HG03064 (cell line): ENCODE results near the gene DUSP7.

Source experiments
- ATAC-seq: cut with Tn5 transposase; IDR thresholded peaks from one replicate; pipeline ENCODE4 v1.9.1; 2021; ENCODE audit warnings: low read depth; ENCODE audit not compliant: unreplicated experiment

DUSP7 gene

GRCh38 chr3:52086976-52087663 lies 30.7 kb upstream of the DUSP7 start:
- ATAC-seq: no peak

- no peak for ATAC-seq
Observed at GRCh38 chr3:52086461-52086860, 30.1 kb upstream of the DUSP7 start.

- no peak for ATAC-seq
Observed at GRCh38 chr3:52085681-52086282, 29.4 kb upstream of the DUSP7 start.

- no peak for ATAC-seq
Observed at GRCh38 chr3:52084954-52085680, 28.7 kb upstream of the DUSP7 start.

GRCh38 chr3:52084216-52084945 lies 28.0 kb upstream of the DUSP7 start:
- ATAC-seq: no peak

- no peak for ATAC-seq
Observed at GRCh38 chr3:52083556-52084087, 27.3 kb upstream of the DUSP7 start.

GRCh38 chr3:52082951-52083350 lies 26.6 kb upstream of the DUSP7 start:
- no peak for ATAC-seq

- ATAC-seq: no peak
Observed at GRCh38 chr3:52080830-52081719, 24.7 kb upstream of the DUSP7 start.

- ATAC-seq: no peak
Observed at GRCh38 chr3:52079958-52080357, 23.6 kb upstream of the DUSP7 start.

- no peak for ATAC-seq
Observed at GRCh38 chr3:52078781-52079560, 22.6 kb upstream of the DUSP7 start.

- no peak for ATAC-seq
Observed at GRCh38 chr3:52077925-52078324, 21.6 kb upstream of the DUSP7 start.

- ATAC-seq: no peak
Observed at GRCh38 chr3:52076896-52077780, 20.8 kb upstream of the DUSP7 start.

GRCh38 chr3:52073490-52073889 lies 17.1 kb upstream of the DUSP7 start:
- ATAC-seq: no peak

- no peak for ATAC-seq
Observed at GRCh38 chr3:52072471-52072870, 16.1 kb upstream of the DUSP7 start.

GRCh38 chr3:52072020-52072419 lies 15.6 kb upstream of the DUSP7 start:
- ATAC-seq: no peak

GRCh38 chr3:52070724-52071621 lies 14.6 kb upstream of the DUSP7 start:
- no peak for ATAC-seq

- no peak for ATAC-seq
Observed at GRCh38 chr3:52069855-52070254, 13.5 kb upstream of the DUSP7 start.
